Hematopoietic multipotent progenitor cell treated with erythropoietin and hydrocortisone succinate and interleukin-3 and kit ligand, for 17 days (in vitro differentiated cells): ENCODE data around the gene AKIRIN1.
A peak's percentile ranks its signal among the peaks of the same experiment; 100 is the strongest.
"Not testable (repeated sequence)": the region's sequence is repeated elsewhere in the genome, so short reads cannot be mapped to it uniquely, and the experiment has no call there.

Experiments used
- DNase-seq: peaks from one replicate; pipeline ENCODE4 v3.0.0-alpha.2; 2015; ENCODE audit warnings: low spot score

The AKIRIN1 gene

GRCh38 chr1:39046613-39047210 is 55.6 kb downstream of the AKIRIN1 start:
- DNase-seq, result no peak

GRCh38 chr1:39047374-39048229 is 56.5 kb downstream of the AKIRIN1 start:
- DNase-seq, result peak; percentile 61

GRCh38 chr1:39048745-39049370 is 57.8 kb downstream of the AKIRIN1 start:
- DNase-seq, result no peak

- DNase-seq, result no peak
These were observed 58.9 kb downstream of the AKIRIN1 start for GRCh38 chr1:39050001-39050400.

GRCh38 chr1:39051193-39051850 is 60.2 kb downstream of the AKIRIN1 start:
- not testable (repeated sequence) for DNase-seq

- no peak for DNase-seq
These were observed 60.9 kb downstream of the AKIRIN1 start for GRCh38 chr1:39051956-39052355.

GRCh38 chr1:39055213-39055710 is 64.2 kb downstream of the AKIRIN1 start:
- not testable (repeated sequence) for DNase-seq
